ENCODE data around the gene SPPL2B.
"Not testable (repeated sequence)": the region's sequence is repeated elsewhere in the genome, so short reads cannot be mapped to it uniquely, and the experiment has no call there.

The SPPL2B gene

GRCh38 chr19:2342656-2343288 lies 14.3 kb downstream of the SPPL2B start:
- Histone ChIP-seq H3K9me3 (no peaks in the 10 kb centered on the region), H3K27me3 (ENCODE audit: low read depth) (no peaks in the 10 kb centered on the region), H3K36me3 (replicated peaks) (peaks cover 17% of the 10 kb centered on the region), H3K4me3 (no peak overlapping the region), H3K4me1 (no peaks in the 10 kb centered on the region)
- in situ Hi-C loops (cut with MboI; ENCODE audit: low sequenced_read_pairs) = no loop called here
- no peak for DNase-seq (ENCODE audit: low spot score in 2 of 2)

GRCh38 chr19:2343289-2343982 lies 15.0 kb downstream of the SPPL2B start:
- DNase-seq (ENCODE audit: low spot score in 2 of 2) = no peak
- peaks cover 17% of the 10 kb centered on the region for H3K36me3 ChIP-seq (replicated peaks)
- H3K9me3 ChIP-seq = no peaks in the 10 kb centered on the region
- H3K4me3 ChIP-seq = no peak overlapping the region
- in situ Hi-C loops (cut with MboI; ENCODE audit: low sequenced_read_pairs) = no loop called here
- H3K27me3 ChIP-seq (ENCODE audit: low read depth) = no peaks in the 10 kb centered on the region
- no peaks in the 10 kb centered on the region for H3K4me1 ChIP-seq

GRCh38 chr19:2344381-2344870 lies 15.9 kb downstream of the SPPL2B start:
- Histone ChIP-seq H3K27me3 (ENCODE audit: low read depth) (no peaks in the 10 kb centered on the region), H3K4me3 (no peak overlapping the region), H3K9me3 (no peaks in the 10 kb centered on the region), H3K4me1 (no peaks in the 10 kb centered on the region), H3K36me3 (replicated peaks) (peaks cover 17% of the 10 kb centered on the region)
- in situ Hi-C loops (cut with MboI; ENCODE audit: low sequenced_read_pairs) = no loop called here
- no peak for DNase-seq (ENCODE audit: low spot score in 2 of 2)

- DNase-seq (ENCODE audit: low spot score in 2 of 2) = no peak
- no peaks in the 10 kb centered on the region for H3K27me3 ChIP-seq (ENCODE audit: low read depth)
- in situ Hi-C loops (cut with MboI; ENCODE audit: low sequenced_read_pairs) = no loop called here
- no peak overlapping the region for H3K4me3 ChIP-seq
- H3K36me3 ChIP-seq (replicated peaks) = peaks cover 13% of the 10 kb centered on the region
- no peaks in the 10 kb centered on the region for H3K9me3 ChIP-seq
- no peaks in the 10 kb centered on the region for H3K4me1 ChIP-seq
Observed at GRCh38 chr19:2345076-2345475, 16.6 kb downstream of the SPPL2B start.

- H3K4me1 ChIP-seq = no peaks in the 10 kb centered on the region
- no peak overlapping the region for H3K4me3 ChIP-seq
- DNase-seq (ENCODE audit: low spot score in 2 of 2) = peak; percentile 41 to 73
- H3K9me3 ChIP-seq = no peaks in the 10 kb centered on the region
- H3K36me3 ChIP-seq (replicated peaks) = peaks cover 10% of the 10 kb centered on the region
- no peaks in the 10 kb centered on the region for H3K27me3 ChIP-seq (ENCODE audit: low read depth)
- in situ Hi-C loops (cut with MboI; ENCODE audit: low sequenced_read_pairs) = no loop called here
Observed at GRCh38 chr19:2345794-2346663, 17.5 kb downstream of the SPPL2B start.

- DNase-seq (ENCODE audit: low spot score in 2 of 2); H3K36me3 ChIP-seq (replicated peaks); in situ Hi-C loops (cut with MboI; ENCODE audit: low sequenced_read_pairs): not testable (repeated sequence)
Observed at GRCh38 chr19:2349818-2350217, 21.3 kb downstream of the SPPL2B start.

GRCh38 chr19:2350656-2351055 lies 22.2 kb downstream of the SPPL2B start:
- no peak for DNase-seq (ENCODE audit: low spot score in 2 of 2)
- in situ Hi-C loops (cut with MboI; ENCODE audit: low sequenced_read_pairs) = no loop called here
- Histone ChIP-seq H3K9me3 (no peaks in the 10 kb centered on the region), H3K4me3 (no peak overlapping the region), H3K4me1 (no peaks in the 10 kb centered on the region), H3K27me3 (ENCODE audit: low read depth) (no peaks in the 10 kb centered on the region), H3K36me3 (replicated peaks) (peaks cover 2% of the 10 kb centered on the region)

More at GRCh38 chr19:2349818-2350217, 21.3 kb downstream of the SPPL2B start:
- not testable (repeated sequence) for H3K9me3 ChIP-seq; H3K4me3 ChIP-seq; H3K27me3 ChIP-seq (ENCODE audit: low read depth); H3K4me1 ChIP-seq

GRCh38 chr19:2351591-2351990 lies 23.1 kb downstream of the SPPL2B start:
- in situ Hi-C loops (cut with MboI; ENCODE audit: low sequenced_read_pairs) = no loop called here
- Histone ChIP-seq H3K9me3 (no peaks in the 10 kb centered on the region), H3K4me3 (no peak overlapping the region), H3K4me1 (no peaks in the 10 kb centered on the region), H3K36me3 (replicated peaks) (no peaks in the 10 kb centered on the region; the same call in none of the 2 replicates), H3K27me3 (ENCODE audit: low read depth) (no peaks in the 10 kb centered on the region)
- DNase-seq (ENCODE audit: low spot score in 2 of 2) = no peak

GRCh38 chr19:2352121-2352520 lies 23.6 kb downstream of the SPPL2B start:
- Histone ChIP-seq H3K4me3 (no peak overlapping the region), H3K36me3 (replicated peaks) (no peaks in the 10 kb centered on the region; the same call in none of the 2 replicates), H3K27me3 (ENCODE audit: low read depth) (no peaks in the 10 kb centered on the region), H3K9me3 (no peaks in the 10 kb centered on the region), H3K4me1 (no peaks in the 10 kb centered on the region)
- DNase-seq (ENCODE audit: low spot score in 2 of 2) = no peak
- in situ Hi-C loops (cut with MboI; ENCODE audit: low sequenced_read_pairs) = no loop called here

GRCh38 chr19:2353159-2353886 lies 24.8 kb downstream of the SPPL2B start:
- H3K36me3 ChIP-seq (replicated peaks) = no peaks in the 10 kb centered on the region; the same call in none of the 2 replicates

GRCh38 chr19:2353887-2354592 lies 25.6 kb downstream of the SPPL2B start:
- in situ Hi-C loops (cut with MboI; ENCODE audit: low sequenced_read_pairs) = no loop called here
- H3K9me3 ChIP-seq = no peaks in the 10 kb centered on the region
- H3K4me3 ChIP-seq = no peak overlapping the region
- DNase-seq (ENCODE audit: low spot score in 2 of 2) = no peak
- no peaks in the 10 kb centered on the region; the same call in none of the 2 replicates for H3K36me3 ChIP-seq (replicated peaks)
- no peaks in the 10 kb centered on the region for H3K4me1 ChIP-seq
- peaks cover 8% of the 10 kb centered on the region for H3K27me3 ChIP-seq (ENCODE audit: low read depth)

More at GRCh38 chr19:2353159-2353886, 24.8 kb downstream of the SPPL2B start:
- no peak overlapping the region for H3K4me3 ChIP-seq
- DNase-seq (ENCODE audit: low spot score in 2 of 2) = no peak
- no peaks in the 10 kb centered on the region for H3K9me3 ChIP-seq
- in situ Hi-C loops (cut with MboI; ENCODE audit: low sequenced_read_pairs) = no loop called here
- H3K4me1 ChIP-seq = no peaks in the 10 kb centered on the region
- H3K27me3 ChIP-seq (ENCODE audit: low read depth) = peaks cover under 1% of the 10 kb centered on the region

- H3K4me3 ChIP-seq = no peak overlapping the region
- H3K4me1 ChIP-seq = no peaks in the 10 kb centered on the region
- peaks cover 14% of the 10 kb centered on the region for H3K27me3 ChIP-seq (ENCODE audit: low read depth)
- no peaks in the 10 kb centered on the region; the same call in none of the 2 replicates for H3K36me3 ChIP-seq (replicated peaks)
- in situ Hi-C loops (cut with MboI; ENCODE audit: low sequenced_read_pairs) = no loop called here
- no peaks in the 10 kb centered on the region for H3K9me3 ChIP-seq
- no peak for DNase-seq (ENCODE audit: low spot score in 2 of 2)
Observed at GRCh38 chr19:2354670-2355069, 26.2 kb downstream of the SPPL2B start.

Measured in HAP-1 (cell line).